Retina (tissue), 1 donor: Measurements from ENCODE around the gene ATP2A2.

Experiments used
- DNase-seq: peaks from one replicate; pipeline ENCODE4 v3.0.0-alpha.2; 2016

The ATP2A2 gene

GRCh38 chr12:110262442-110263388 lies 18.3 kb upstream of the ATP2A2 start:
- DNase-seq = no peak

- DNase-seq = peak; percentile 49
These were observed 14.6 kb upstream of the ATP2A2 start for GRCh38 chr12:110266381-110266960.

- peak; percentile 67 for DNase-seq
These were observed 13.9 kb upstream of the ATP2A2 start for GRCh38 chr12:110266980-110267620.

- DNase-seq = no peak
These were observed 11.4 kb upstream of the ATP2A2 start for GRCh38 chr12:110269622-110270124.

- no peak for DNase-seq
These were observed 10.7 kb upstream of the ATP2A2 start for GRCh38 chr12:110270125-110270962.

GRCh38 chr12:110271015-110271414 lies 10.0 kb upstream of the ATP2A2 start:
- no peak for DNase-seq

GRCh38 chr12:110277530-110278254 lies 3.4 kb upstream of the ATP2A2 start:
- DNase-seq = no peak

- no peak for DNase-seq
These were observed 2.9 kb upstream of the ATP2A2 start for GRCh38 chr12:110278255-110278536.

GRCh38 chr12:110279566-110280375 lies 1.3 kb upstream of the ATP2A2 start:
- DNase-seq = peak; percentile 63

GRCh38 chr12:110280392-110280778 lies 662 bp upstream of the ATP2A2 start:
- no peak for DNase-seq

- DNase-seq = peak; percentile 90
These were observed 677 bp downstream of the ATP2A2 start for GRCh38 chr12:110281549-110282299.

- DNase-seq = no peak
These were observed 1.3 kb downstream of the ATP2A2 start for GRCh38 chr12:110282300-110282860.

- no peak for DNase-seq
These were observed 2.1 kb downstream of the ATP2A2 start for GRCh38 chr12:110282956-110283817.

GRCh38 chr12:110284597-110284996 lies 3.5 kb downstream of the ATP2A2 start:
- DNase-seq = no peak

GRCh38 chr12:110286623-110287022 lies 5.6 kb downstream of the ATP2A2 start:
- no peak for DNase-seq

GRCh38 chr12:110287986-110288385 lies 6.9 kb downstream of the ATP2A2 start:
- no peak for DNase-seq

- DNase-seq = no peak
These were observed 8.1 kb downstream of the ATP2A2 start for GRCh38 chr12:110289044-110289710.

GRCh38 chr12:110289711-110290078 lies 8.6 kb downstream of the ATP2A2 start:
- no peak for DNase-seq
